HepG2 (cell line): ENCODE measurements around the gene CIAO2A.

Experiments
- CTCF ChIP-seq: sonication (generic); formaldehyde crosslinking; IDR thresholded peaks from 2 replicates; pipeline ENCODE4 v1.5.0; 2020; ENCODE audit warnings: mild to moderate bottlenecking, missing genetic modification reagents, moderate library complexity
- EP300 ChIP-seq, 3 experiments: sonication (generic) in 1 of 3; formaldehyde crosslinking in 1 of 3; IDR thresholded peaks; 2 replicates each; pipeline versions ENCODE4 v1.5.1 to v1.6.1; 2011 to 2020; ENCODE audit warnings: low read depth in 2 of 3, low read length in 2 of 3, borderline replicate concordance in 1 of 3, improper control_type of control experiment in 1 of 3, mild to moderate bottlenecking in 1 of 3, missing genetic modification reagents in 1 of 3, moderate library complexity in 1 of 3
- JUND ChIP-seq: sonication (generic); formaldehyde crosslinking; IDR thresholded peaks from 2 replicates; pipeline ENCODE4 v1.8.0; 2022; ENCODE audit warnings: mild to moderate bottlenecking, missing genetic modification reagents
- KDM4B ChIP-seq: sonication (generic); formaldehyde crosslinking; IDR thresholded peaks from 2 replicates; pipeline ENCODE4 v1.4.0; 2020; ENCODE audit warnings: missing genetic modification reagents
- NFYB ChIP-seq: sonication (generic); formaldehyde crosslinking; IDR thresholded peaks from 2 replicates; pipeline ENCODE4 v1.4.0; 2020; ENCODE audit warnings: missing genetic modification reagents
- PATZ1 ChIP-seq: sonication (generic); formaldehyde crosslinking; IDR thresholded peaks from 2 replicates; pipeline ENCODE4 v1.4.0; 2020; ENCODE audit warnings: missing genetic modification reagents
- RAD21 ChIP-seq: fragments of 450-650 bp; formaldehyde crosslinking; IDR thresholded peaks from 2 replicates; pipeline ENCODE4 v1.5.0; 2020; ENCODE audit warnings: mild to moderate bottlenecking
- SP1 ChIP-seq, 2 experiments: fragments of 450-650 bp in 1 of 2; sonication (generic) in 1 of 2; formaldehyde crosslinking in 1 of 2; IDR thresholded peaks; 2 replicates each; pipeline versions ENCODE4 v1.4.0 to v1.6.1; 2016 to 2020; ENCODE audit warnings: missing genetic modification reagents in 1 of 2
- ZBTB33 ChIP-seq: sonication (generic); formaldehyde crosslinking; IDR thresholded peaks from 2 replicates; pipeline ENCODE4 v1.4.0; 2020; ENCODE audit warnings: missing genetic modification reagents
- ZFP37 ChIP-seq: sonication (generic); formaldehyde crosslinking; IDR thresholded peaks from 2 replicates; pipeline ENCODE4 v1.4.0; 2020; ENCODE audit warnings: missing genetic modification reagents, borderline replicate concordance
- ZNF407 ChIP-seq: sonication (generic); formaldehyde crosslinking; IDR thresholded peaks from one replicate; pipeline ENCODE4 v1.5.1; 2020; ENCODE audit warnings: mild to moderate bottlenecking, missing genetic modification reagents; ENCODE audit errors: not compliant biosample characterization
- ZNF563 ChIP-seq: sonication (generic); formaldehyde crosslinking; IDR thresholded peaks from 2 replicates; pipeline ENCODE4 v1.8.0; 2022; ENCODE audit warnings: mild to moderate bottlenecking, moderate library complexity, missing genetic modification reagents
- TF ChIP-seq, protein P1 (sequence below): sonication (generic); formaldehyde crosslinking; IDR thresholded peaks from 2 replicates; pipeline ENCODE4 v1.8.1; 2023; ENCODE audit warnings: missing genetic modification reagents, inconsistent platforms, borderline replicate concordance

- TF ChIP-seq EP300 (IDR thresholded peaks at IDR 0.05; ENCODE audit: low read depth in 2 of 2, low read length in 2 of 2), result no peak
- no peak for TF ChIP-seq EP300 (CRISPR knock-in tag; IDR thresholded peaks at IDR 0.05; ENCODE audit: borderline replicate concordance)
- TF ChIP-seq CTCF (CRISPR knock-in tag), result no peak
- TF ChIP-seq SP1 (IDR thresholded peaks at IDR 0.05), result no peak
- no peak for TF ChIP-seq SP1 (CRISPR knock-in tag; IDR thresholded peaks at IDR 0.05)
- TF ChIP-seq ZNF407, result no peak
- no peak for TF ChIP-seq PATZ1 (CRISPR knock-in tag)
- no peak for TF ChIP-seq KDM4B (CRISPR knock-in tag)
- no peak for TF ChIP-seq JUND (CRISPR knock-in tag)
- TF ChIP-seq ZNF563 (CRISPR knock-in tag), result no peak
- no peak for TF ChIP-seq ZBTB33 (CRISPR knock-in tag)
- TF ChIP-seq, protein P1, sequence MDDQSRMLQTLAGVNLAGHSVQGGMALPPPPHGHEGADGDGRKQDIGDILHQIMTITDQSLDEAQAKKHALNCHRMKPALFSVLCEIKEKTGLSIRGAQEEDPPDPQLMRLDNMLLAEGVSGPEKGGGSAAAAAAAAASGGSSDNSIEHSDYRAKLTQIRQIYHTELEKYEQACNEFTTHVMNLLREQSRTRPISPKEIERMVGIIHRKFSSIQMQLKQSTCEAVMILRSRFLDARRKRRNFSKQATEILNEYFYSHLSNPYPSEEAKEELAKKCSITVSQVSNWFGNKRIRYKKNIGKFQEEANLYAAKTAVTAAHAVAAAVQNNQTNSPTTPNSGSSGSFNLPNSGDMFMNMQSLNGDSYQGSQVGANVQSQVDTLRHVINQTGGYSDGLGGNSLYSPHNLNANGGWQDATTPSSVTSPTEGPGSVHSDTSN, result no peak
- no peak for TF ChIP-seq ZFP37
- no peak for TF ChIP-seq NFYB (CRISPR knock-in tag)
- no peak for TF ChIP-seq RAD21 (CRISPR knock-in tag)
Observed at GRCh38 chr15:64143276-64143675, 49.6 kb upstream of the CIAO2A start.
